Ascending aorta (tissue), 2 donors: Measurements from ENCODE around the gene USP34. TPM values are rescaled to one million over a fixed set of nuclear protein-coding genes. Genes with fewer than 3 reads are reported as not detected.
"Not testable (repeated sequence)": the region's sequence is repeated elsewhere in the genome, so short reads cannot be mapped to it uniquely, and the experiment has no call there.

Source experiments
- DNase-seq, 2 donors: peaks; one replicate each; pipeline ENCODE4 v3.0.0-alpha.2; 2019; ENCODE audit warnings: low spot score in 2 of 2
- H3K27ac ChIP-seq, 2 donors: fragments of 200-600 bp; sonication (generic); one replicate each; pipeline ENCODE4 v1.5.1; 2016 to 2017; ENCODE audit warnings: mild to moderate bottlenecking in 1 of 2
- H3K27me3 ChIP-seq: fragments of 200-600 bp; sonication (generic); one replicate; pipeline ENCODE4 v1.5.1; 2017
- H3K36me3 ChIP-seq, 2 donors: fragments of 200-600 bp; sonication (generic); one replicate each; pipeline ENCODE4 v1.5.1; 2016
- H3K4me1 ChIP-seq, 2 donors: fragments of 200-600 bp; sonication (generic); one replicate each; pipeline ENCODE4 v1.5.1; 2016 to 2017; ENCODE audit warnings: mild to moderate bottlenecking in 1 of 2
- H3K4me3 ChIP-seq, 2 donors: fragments of 200-600 bp; sonication (generic); one replicate each; pipeline ENCODE4 v1.5.1; 2016 to 2017; ENCODE audit warnings: mild to moderate bottlenecking in 1 of 2
- H3K9me3 ChIP-seq, 2 donors: fragments of 200-600 bp; sonication (generic); one replicate each; pipeline ENCODE4 v1.5.1; 2016
- CTCF ChIP-seq, 3 experiments: fragments of 200-600 bp in 2 of 3; fragments of 450-650 bp in 1 of 3; sonication (generic) in 2 of 3; IDR thresholded peaks; one replicate each; pipeline ENCODE4 v1.5.1; 2016 to 2019; ENCODE audit warnings: antibody characterized with exemption in 3 of 3, mild to moderate bottlenecking in 1 of 3, moderate library complexity in 1 of 3
- intact Hi-C: fragments of 100-400 bp; cut with DNase I; formaldehyde crosslinking; loops from one replicate; pipeline ENCODE4 v1.15.1; 2023
- total RNA-seq: library from RNA; depleted of rRNA; stranded (reverse); fragments of >200 nt; gene quantifications from one replicate; pipeline ENCODE4 v1.1.0, GENCODE V29; 2016

The USP34 gene
- total RNA-seq, 1 donor from 2014 or later = 59.3 TPM

- H3K9me3 ChIP-seq = no peaks in the 10 kb centered on the region
- TF ChIP-seq CTCF (IDR thresholded peaks at IDR 0.05) = no peak
- peaks cover 0 to 3% of the 10 kb centered on the region in 2 donors for H3K36me3 ChIP-seq
- H3K4me3 ChIP-seq = no peak overlapping the region
- no peaks in the 10 kb centered on the region for H3K27me3 ChIP-seq
- DNase-seq = no peak
- no peak overlapping the region for H3K27ac ChIP-seq
- intact Hi-C loops = no loop called here
- H3K4me1 ChIP-seq = peaks cover 0 to 8% of the 10 kb centered on the region in 2 donors
Measured at GRCh38 chr2:61463769-61464475, 7.0 kb downstream of the USP34 start.

GRCh38 chr2:61461404-61461803, 9.5 kb downstream of the USP34 start:
- Histone ChIP-seq H3K9me3 (no peaks in the 10 kb centered on the region), H3K4me3 (no peak overlapping the region), H3K36me3 (no peaks in the 10 kb centered on the region), H3K4me1 (peaks cover 0 to 5% of the 10 kb centered on the region in 2 donors), H3K27ac (no peak overlapping the region), H3K27me3 (no peaks in the 10 kb centered on the region)
- no peak for TF ChIP-seq CTCF (IDR thresholded peaks at IDR 0.05)
- intact Hi-C loops = no loop called here
- DNase-seq = no peak

- intact Hi-C loops = no loop called here
- no peak for TF ChIP-seq CTCF (IDR thresholded peaks at IDR 0.05)
- no peak for DNase-seq
- H3K4me1 ChIP-seq = peaks cover 0 to 6% of the 10 kb centered on the region in 2 donors
- no peaks in the 10 kb centered on the region for H3K27me3 ChIP-seq
- peak overlapping the region in 1 of 2 donors; percentile 26 for H3K27ac ChIP-seq
- H3K36me3 ChIP-seq = no peaks in the 10 kb centered on the region
- H3K4me3 ChIP-seq = no peak overlapping the region
- no peaks in the 10 kb centered on the region for H3K9me3 ChIP-seq
Measured at GRCh38 chr2:61460163-61460562, 10.7 kb downstream of the USP34 start.

- Histone ChIP-seq H3K27ac (no peak overlapping the region), H3K4me3 (no peak overlapping the region), H3K9me3 (no peaks in the 10 kb centered on the region), H3K27me3 (no peaks in the 10 kb centered on the region), H3K36me3 (no peaks in the 10 kb centered on the region), H3K4me1 (peaks cover 0 to 6% of the 10 kb centered on the region in 2 donors)
- DNase-seq = no peak
- intact Hi-C loops = no loop called here
- no peak for TF ChIP-seq CTCF (IDR thresholded peaks at IDR 0.05)
Measured at GRCh38 chr2:61456746-61457420, 14.0 kb downstream of the USP34 start.

- TF ChIP-seq CTCF (IDR thresholded peaks at IDR 0.05) = no peak
- Histone ChIP-seq H3K4me3 (no peak overlapping the region), H3K27ac (no peak overlapping the region), H3K4me1 (peaks cover 0 to 6% of the 10 kb centered on the region in 2 donors), H3K36me3 (no peaks in the 10 kb centered on the region), H3K27me3 (no peaks in the 10 kb centered on the region), H3K9me3 (no peaks in the 10 kb centered on the region)
- intact Hi-C loops = no loop called here
- DNase-seq = no peak
Measured at GRCh38 chr2:61456070-61456745, 14.7 kb downstream of the USP34 start.

- H3K27me3 ChIP-seq, H3K36me3 ChIP-seq, H3K4me3 ChIP-seq, DNase-seq, H3K4me1 ChIP-seq, intact Hi-C loops, H3K9me3 ChIP-seq, H3K27ac ChIP-seq: not testable (repeated sequence)
Measured at GRCh38 chr2:61454972-61455371, 15.9 kb downstream of the USP34 start.
